Measurements from ENCODE around the gene CA12.
"Not testable (repeated sequence)": the region's sequence is repeated elsewhere in the genome, so short reads cannot be mapped to it uniquely, and the experiment has no call there.

CA12 gene

GRCh38 chr15:63360170-63360569, 21.5 kb downstream of the CA12 start:
- in situ Hi-C loops (cut with MboI; ENCODE audit: low sequenced_read_pairs), result no loop called here

- in situ Hi-C loops (cut with MboI; ENCODE audit: low sequenced_read_pairs), result no loop called here
Observed at GRCh38 chr15:63358241-63359029, 23.2 kb downstream of the CA12 start.

GRCh38 chr15:63357731-63358130, 23.9 kb downstream of the CA12 start:
- in situ Hi-C loops (cut with MboI; ENCODE audit: low sequenced_read_pairs), result no loop called here

GRCh38 chr15:63357061-63357460, 24.6 kb downstream of the CA12 start:
- in situ Hi-C loops (cut with MboI; ENCODE audit: low sequenced_read_pairs), result no loop called here

GRCh38 chr15:63354821-63355650, 26.6 kb downstream of the CA12 start:
- in situ Hi-C loops (cut with MboI; ENCODE audit: low sequenced_read_pairs), result no loop called here

GRCh38 chr15:63353887-63354286, 27.8 kb downstream of the CA12 start:
- in situ Hi-C loops (cut with MboI; ENCODE audit: low sequenced_read_pairs), result no loop called here

- in situ Hi-C loops (cut with MboI; ENCODE audit: low sequenced_read_pairs), result no loop called here
Observed at GRCh38 chr15:63353261-63353660, 28.4 kb downstream of the CA12 start.

- in situ Hi-C loops (cut with MboI; ENCODE audit: low sequenced_read_pairs), result no loop called here
Observed at GRCh38 chr15:63352808-63353207, 28.8 kb downstream of the CA12 start.

- in situ Hi-C loops (cut with MboI; ENCODE audit: low sequenced_read_pairs), result no loop called here
Observed at GRCh38 chr15:63351170-63351569, 30.5 kb downstream of the CA12 start.

GRCh38 chr15:63350178-63350621, 31.4 kb downstream of the CA12 start:
- in situ Hi-C loops (cut with MboI; ENCODE audit: low sequenced_read_pairs), result no loop called here

- in situ Hi-C loops (cut with MboI; ENCODE audit: low sequenced_read_pairs), result no loop called here
Observed at GRCh38 chr15:63349621-63350020, 32.0 kb downstream of the CA12 start.

GRCh38 chr15:63349156-63349555, 32.5 kb downstream of the CA12 start:
- in situ Hi-C loops (cut with MboI; ENCODE audit: low sequenced_read_pairs), result no loop called here

GRCh38 chr15:63348392-63348791, 33.3 kb downstream of the CA12 start:
- in situ Hi-C loops (cut with MboI; ENCODE audit: low sequenced_read_pairs), result no loop called here

GRCh38 chr15:63347074-63347857, 34.4 kb downstream of the CA12 start:
- in situ Hi-C loops (cut with MboI; ENCODE audit: low sequenced_read_pairs), result no loop called here

- in situ Hi-C loops (cut with MboI; ENCODE audit: low sequenced_read_pairs), result no loop called here
Observed at GRCh38 chr15:63345391-63345752, 36.3 kb downstream of the CA12 start.

- in situ Hi-C loops (cut with MboI; ENCODE audit: low sequenced_read_pairs), result no loop called here
Observed at GRCh38 chr15:63344731-63345390, 36.8 kb downstream of the CA12 start.

- in situ Hi-C loops (cut with MboI; ENCODE audit: low sequenced_read_pairs), result not testable (repeated sequence)
Observed at GRCh38 chr15:63342996-63343562, 38.6 kb downstream of the CA12 start.

- in situ Hi-C loops (cut with MboI; ENCODE audit: low sequenced_read_pairs), result no loop called here
Observed at GRCh38 chr15:63341898-63342297, 39.7 kb downstream of the CA12 start.

GRCh38 chr15:63340878-63341277, 40.8 kb downstream of the CA12 start:
- in situ Hi-C loops (cut with MboI; ENCODE audit: low sequenced_read_pairs), result no loop called here

- in situ Hi-C loops (cut with MboI; ENCODE audit: low sequenced_read_pairs), result no loop called here
Observed at GRCh38 chr15:63340353-63340752, 41.3 kb downstream of the CA12 start.
